HepG2 (cell line): ENCODE measurements around the gene NAA38. TPM values are rescaled to one million over a fixed set of nuclear protein-coding genes. Genes with fewer than 3 reads are reported as not detected.

Source experiments
- ARNTL ChIP-seq: sonication (generic); formaldehyde crosslinking; IDR thresholded peaks from 2 replicates; pipeline ENCODE4 v1.4.0; 2020; ENCODE audit warnings: mild to moderate bottlenecking, missing genetic modification reagents
- BATF2 ChIP-seq: sonication (generic); formaldehyde crosslinking; IDR thresholded peaks from 2 replicates; pipeline ENCODE4 v1.8.0; 2022; ENCODE audit warnings: mild to moderate bottlenecking, missing genetic modification reagents, moderate library complexity
- CBFB ChIP-seq: sonication (generic); formaldehyde crosslinking; IDR thresholded peaks from 2 replicates; pipeline ENCODE4 v1.4.0; 2020; ENCODE audit warnings: missing genetic modification reagents
- ELK4 ChIP-seq: sonication (generic); formaldehyde crosslinking; IDR thresholded peaks from 2 replicates; pipeline ENCODE4 v1.9.0; 2021; ENCODE audit warnings: missing genetic modification reagents, borderline replicate concordance
- KLF15 ChIP-seq: sonication (generic); formaldehyde crosslinking; IDR thresholded peaks from 2 replicates; pipeline ENCODE4 v1.8.1; 2023; ENCODE audit warnings: borderline replicate concordance, mild to moderate bottlenecking, inconsistent platforms, missing genetic modification reagents, mixed read lengths
- NONO ChIP-seq, 2 experiments: fragments of 450-650 bp in 1 of 2; sonication (generic) in 1 of 2; formaldehyde crosslinking in 1 of 2; IDR thresholded peaks in 1 of 2; conservative IDR thresholded peaks in 1 of 2; 2 replicates each; pipeline versions ENCODE4 v1.6.1 to v1.8.0; 2017 to 2022; ENCODE audit warnings: mild to moderate bottlenecking in 1 of 2, missing genetic modification reagents in 1 of 2, moderate library complexity in 1 of 2
- PREB ChIP-seq: sonication (generic); formaldehyde crosslinking; IDR thresholded peaks from 2 replicates; pipeline ENCODE4 v1.4.0; 2020; ENCODE audit warnings: missing genetic modification reagents
- RBAK ChIP-seq: sonication (generic); formaldehyde crosslinking; IDR thresholded peaks from 2 replicates; pipeline ENCODE4 v1.5.1; 2020; ENCODE audit warnings: mild to moderate bottlenecking, missing genetic modification reagents
- SCMH1 ChIP-seq: sonication (generic); formaldehyde crosslinking; IDR thresholded peaks from 2 replicates; pipeline ENCODE4 v1.9.0; 2021; ENCODE audit warnings: missing genetic modification reagents, mild to moderate bottlenecking, borderline replicate concordance
- ZFP1 ChIP-seq: IDR thresholded peaks from 2 replicates; pipeline ENCODE4 v1.6.1; 2016
- ZNF18 ChIP-seq: sonication (generic); formaldehyde crosslinking; IDR thresholded peaks from 2 replicates; pipeline ENCODE4 v1.8.0; 2022; ENCODE audit warnings: mild to moderate bottlenecking, missing genetic modification reagents; ENCODE audit not compliant: insufficient replicate concordance
- ZNF274 ChIP-seq: sonication (generic); formaldehyde crosslinking; IDR thresholded peaks from 2 replicates; pipeline ENCODE4 v1.5.1; 2020; ENCODE audit warnings: mild to moderate bottlenecking, missing genetic modification reagents
- ZNF275 ChIP-seq: sonication (generic); formaldehyde crosslinking; IDR thresholded peaks from 2 replicates; pipeline ENCODE4 v1.8.0; 2022; ENCODE audit warnings: missing genetic modification reagents, mild to moderate bottlenecking, inconsistent platforms, borderline replicate concordance
- ZNF543 ChIP-seq: sonication (generic); formaldehyde crosslinking; IDR thresholded peaks from 2 replicates; pipeline ENCODE4 v1.4.0; 2020; ENCODE audit warnings: mild to moderate bottlenecking, missing genetic modification reagents
- ZNF577 ChIP-seq: sonication (generic); formaldehyde crosslinking; IDR thresholded peaks from 2 replicates; pipeline ENCODE4 v1.4.0; 2020; ENCODE audit warnings: mild to moderate bottlenecking, low read depth, missing genetic modification reagents, borderline replicate concordance
- ZNF580 ChIP-seq: IDR thresholded peaks from 2 replicates; pipeline ENCODE4 v1.6.1; 2016; ENCODE audit warnings: low read depth, borderline replicate concordance
- ZNF589 ChIP-seq: sonication (generic); formaldehyde crosslinking; conservative IDR thresholded peaks from 2 replicates; pipeline ENCODE4 v1.8.0; 2022; ENCODE audit warnings: mild to moderate bottlenecking, moderate library complexity, missing genetic modification reagents
- ZSCAN20 ChIP-seq: sonication (generic); formaldehyde crosslinking; IDR thresholded peaks from 2 replicates; pipeline ENCODE4 v1.4.0; 2020; ENCODE audit warnings: missing genetic modification reagents, mild to moderate bottlenecking, borderline replicate concordance
- ZSCAN5A ChIP-seq: sonication (generic); formaldehyde crosslinking; IDR thresholded peaks from 2 replicates; pipeline ENCODE4 v1.8.0; 2022; ENCODE audit warnings: mild to moderate bottlenecking, missing genetic modification reagents, borderline replicate concordance
- polyA plus RNA-seq, 8 experiments: library from polyadenylated mRNA; depleted of rRNA in 3 of 8; stranded (reverse) in 7 of 8; unstranded in 1 of 8; fragments of >200 nt; fragmentation: Illumina TruSeq in 4 of 8; extraction: Trizol in 4 of 8; gene quantifications; 2 replicates each; pipeline versions ENCODE4 v1.2.1 to v1.2.3, GENCODE V29; 2011 to 2016; ENCODE audit warnings: low read depth in 4 of 8, missing spikeins in 1 of 8, mixed read lengths in 1 of 8; ENCODE audit not compliant: insufficient read depth in 1 of 8
- total RNA-seq, 5 experiments: library from RNA; depleted of rRNA; stranded (reverse); fragments of >200 nt; fragmentation: Illumina TruSeq; extraction: Trizol; gene quantifications; 2 replicates each; pipeline ENCODE4 v1.2.3, GENCODE V29; 2016; ENCODE audit warnings: low read depth in 1 of 5

Gene NAA38
- total and polyA plus RNA-seq, 2 of the 13 experiments (the other 11 are each of a cell fraction or from before 2014, with no cell fraction given) = 46.9 to 91.6 TPM

- TF ChIP-seq ZFP1 (CRISPR knock-in tag) (no peak), ZSCAN20 (CRISPR knock-in tag) (no peak), ZNF589 (CRISPR knock-in tag) (peak; percentile 70; the same call in 1 of the 2 replicates), RBAK (CRISPR knock-in tag) (no peak), CBFB (CRISPR knock-in tag) (no peak), NONO (IDR thresholded peaks at IDR 0.05) (no peak), NONO (CRISPR knock-in tag; conservative IDR thresholded peaks at IDR 0.05) (peak; percentile 28; the same call in 1 of the 2 replicates), SCMH1 (no peak), ZNF543 (CRISPR knock-in tag) (peak; percentile 78), ZNF275 (CRISPR knock-in tag) (no peak), ZNF580 (CRISPR knock-in tag) (no peak), ZSCAN5A (no peak), ZNF274 (CRISPR knock-in tag) (peak; percentile 85; the same call in 1 of the 2 replicates), PREB (CRISPR knock-in tag) (no peak), ARNTL (CRISPR knock-in tag) (no peak; the same call in 1 of the 2 replicates), KLF15 (CRISPR knock-in tag) (no peak), BATF2 (no peak), ZNF577 (CRISPR knock-in tag) (no peak), ZNF18 (peak; percentile 33), ELK4 (CRISPR knock-in tag) (0 out of 2 replicates have a peak, but pooled peaks have one; percentile 35)
Observed at GRCh38 chr17:7843536-7844291, 13.6 kb downstream of the NAA38 start (continued).
